Spleen (tissue), 11 donors: Measurements from ENCODE around the gene LTN1. TPM values are rescaled to one million over a fixed set of nuclear protein-coding genes. Genes with fewer than 3 reads are reported as not detected.

Source experiments
- DNase-seq: peaks from one replicate; pipeline ENCODE4 v3.0.0-alpha.2; 2020
- H3K27ac ChIP-seq, 8 donors: fragments of 200-600 bp; sonication (generic) in 7 of 8; 1 replicate in 4 of 8; 2 replicates in 4 of 8; pipeline versions ENCODE4 v1.5.0 to v1.8.0; 2016 to 2021; ENCODE audit warnings: inconsistent platforms in 4 of 8, mild to moderate bottlenecking in 4 of 8, moderate library complexity in 1 of 8
- H3K27me3 ChIP-seq, 7 donors: fragments of 200-600 bp; sonication (generic) in 6 of 7; replicated peaks in 1 of 7; 1 replicate in 4 of 7; 2 replicates in 3 of 7; pipeline versions ENCODE4 v1.5.0 to v1.8.0; 2016 to 2021; ENCODE audit warnings: inconsistent platforms in 3 of 7, mild to moderate bottlenecking in 1 of 7
- H3K36me3 ChIP-seq, 6 donors: fragments of 200-600 bp; sonication (generic) in 5 of 6; 1 replicate in 4 of 6; 2 replicates in 2 of 6; pipeline versions ENCODE4 v1.5.0 to v1.8.0; 2016 to 2021; ENCODE audit warnings: inconsistent platforms in 2 of 6
- H3K4me1 ChIP-seq, 6 donors: fragments of 200-600 bp; sonication (generic) in 5 of 6; 1 replicate in 3 of 6; 2 replicates in 3 of 6; pipeline versions ENCODE4 v1.5.0 to v1.8.0; 2016 to 2021; ENCODE audit warnings: inconsistent platforms in 3 of 6
- H3K4me3 ChIP-seq, 8 donors: fragments of 200-600 bp; sonication (generic) in 7 of 8; 1 replicate in 4 of 8; 2 replicates in 4 of 8; pipeline versions ENCODE4 v1.5.0 to v1.8.0; 2016 to 2021; ENCODE audit warnings: inconsistent platforms in 4 of 8, mild to moderate bottlenecking in 4 of 8, moderate library complexity in 2 of 8
- H3K9me3 ChIP-seq, 8 donors: fragments of 200-600 bp; sonication (generic) in 7 of 8; 1 replicate in 4 of 8; 2 replicates in 4 of 8; pipeline versions ENCODE4 v1.5.0 to v1.8.0; 2016 to 2021; ENCODE audit warnings: inconsistent platforms in 4 of 8
- POLR2A ChIP-seq, 3 donors: fragments of 450-650 bp; IDR thresholded peaks; one replicate each; pipeline ENCODE4 v1.5.1; 2017; ENCODE audit warnings: antibody characterized with exemption in 3 of 3, mild to moderate bottlenecking in 1 of 3
- POLR2AphosphoS5 ChIP-seq, 3 donors: sonication (generic); formaldehyde crosslinking; IDR thresholded peaks; one replicate each; pipeline ENCODE4 v1.5.1; 2017; ENCODE audit warnings: antibody characterized with exemption in 3 of 3
- WGBS, 5 donors: extraction: QIAGEN DNeasy Blood & Tissue Kit in 3 of 5; methylation state at CpG; one replicate each; pipeline versions ENCODE4 v1.1.5 to v1.1.7; 2013 to 2018; 5-methylcytosine and 5-hydroxymethylcytosine counted together
- intact Hi-C: fragments of 100-400 bp; cut with DNase I; formaldehyde crosslinking; loops from one replicate; pipeline ENCODE4 v1.15.0; 2023; ENCODE audit warnings: low total_unique reads
- polyA plus RNA-seq, 3 donors: library from polyadenylated mRNA; stranded (reverse); fragments of 200-250 nt; gene quantifications; one replicate each; pipeline ENCODE4 v1.2.1, GENCODE V29; 2013
- total RNA-seq, 7 donors: library from RNA; depleted of rRNA in 3 of 7; stranded (reverse); fragments of >200 nt in 3 of 7; fragmentation: NEBNext Ultra II Directional in 4 of 7; extraction: Animal tissue kit (Norgen Biotek cat#: 25700) in 4 of 7; gene quantifications; one replicate each; pipeline versions ENCODE4 v1.1.0 to v1.2.1, GENCODE V29; 2016 to 2021
- TF ChIP-seq, protein P1 (sequence below), 11 experiments: fragments of 200-600 bp in 7 of 11; fragments of 450-650 bp in 4 of 11; sonication (generic) in 4 of 11; IDR thresholded peaks in 8 of 11; conservative IDR thresholded peaks in 3 of 11; 1 replicate in 7 of 11; 2 replicates in 4 of 11; pipeline versions ENCODE4 v1.4.0 to v1.8.0; 2016 to 2021; ENCODE audit warnings: antibody characterized with exemption in 11 of 11, inconsistent platforms in 4 of 11, mild to moderate bottlenecking in 1 of 11
- donor health status: healthy with polysubstance abuse.
- donor health status: DM: no; HTN: no; CAD: no; lungs with moderate emphysema.
- donor health status: DM: no; HTN: no; CAD: no.
- donor health status: Bipolar disorder and iron deficiency.
- donor health status: healthy.
- donor health status: DM: no; HTN: no; CAD: no.
- donor health status: DM: yes; HTN: yes; CAD: no.

LTN1 gene
- total and polyA plus RNA-seq, 10 donors: 4.6 to 37.3 (median 28.7) TPM

GRCh38 chr21:28884976-28885852 is 107.5 kb downstream of the LTN1 start:
- WGBS, 5 donors: 5% methylated on average over 47 of the region's 47 CpGs
- Histone ChIP-seq H3K27ac (peak overlapping the region; percentile 85 to 97 (median 94)), H3K4me3 (peak overlapping the region; percentile 39 to 76 (median 52)), H3K4me1 (peaks cover 10 to 26% (median 19%) of the 10 kb centered on the region in 6 donors), H3K27me3 (no peaks in the 10 kb centered on the region), H3K9me3 (peaks cover 0 to 4% (median 0%) of the 10 kb centered on the region in 8 donors), H3K36me3 (peaks cover 0 to 23% (median 12%) of the 10 kb centered on the region in 6 donors)
- intact Hi-C loops: no loop called here
- DNase-seq: peak; percentile 98
- TF ChIP-seq POLR2AphosphoS5 (IDR thresholded peaks at IDR 0.05): peak; percentile 98 to 99 (median 98)
- TF ChIP-seq, protein P1, sequence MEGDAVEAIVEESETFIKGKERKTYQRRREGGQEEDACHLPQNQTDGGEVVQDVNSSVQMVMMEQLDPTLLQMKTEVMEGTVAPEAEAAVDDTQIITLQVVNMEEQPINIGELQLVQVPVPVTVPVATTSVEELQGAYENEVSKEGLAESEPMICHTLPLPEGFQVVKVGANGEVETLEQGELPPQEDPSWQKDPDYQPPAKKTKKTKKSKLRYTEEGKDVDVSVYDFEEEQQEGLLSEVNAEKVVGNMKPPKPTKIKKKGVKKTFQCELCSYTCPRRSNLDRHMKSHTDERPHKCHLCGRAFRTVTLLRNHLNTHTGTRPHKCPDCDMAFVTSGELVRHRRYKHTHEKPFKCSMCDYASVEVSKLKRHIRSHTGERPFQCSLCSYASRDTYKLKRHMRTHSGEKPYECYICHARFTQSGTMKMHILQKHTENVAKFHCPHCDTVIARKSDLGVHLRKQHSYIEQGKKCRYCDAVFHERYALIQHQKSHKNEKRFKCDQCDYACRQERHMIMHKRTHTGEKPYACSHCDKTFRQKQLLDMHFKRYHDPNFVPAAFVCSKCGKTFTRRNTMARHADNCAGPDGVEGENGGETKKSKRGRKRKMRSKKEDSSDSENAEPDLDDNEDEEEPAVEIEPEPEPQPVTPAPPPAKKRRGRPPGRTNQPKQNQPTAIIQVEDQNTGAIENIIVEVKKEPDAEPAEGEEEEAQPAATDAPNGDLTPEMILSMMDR (IDR thresholded peaks at IDR 0.05 in 8 of 11, conservative IDR thresholded peaks at IDR 0.05 in 3 of 11): peak in 1 of 11 experiments; percentile 21
- TF ChIP-seq POLR2A (IDR thresholded peaks at IDR 0.05): peak in 2 of 3 donors; percentile 40 to 50

DNA sequence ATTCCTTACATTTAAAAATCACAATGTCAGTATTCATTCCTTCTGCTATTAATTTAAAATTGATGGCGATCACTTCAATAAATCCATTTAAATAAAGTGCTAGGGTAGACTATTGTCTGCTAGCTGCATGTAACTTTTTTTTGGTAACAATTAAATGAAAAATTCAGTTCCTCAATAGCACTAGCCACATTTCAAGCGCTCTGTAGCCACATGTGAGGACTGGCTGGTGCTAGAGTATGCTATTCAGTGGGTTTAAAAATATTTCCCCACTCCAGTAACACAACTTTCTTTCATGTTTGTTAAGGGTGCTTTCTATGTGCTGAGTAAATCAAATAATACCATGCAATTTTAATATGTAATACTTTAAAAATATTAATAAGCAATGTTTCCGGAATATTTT is 108.2 kb downstream of the LTN1 start:
- WGBS, 5 donors: 26 to 35% (median 31%) methylated on average over 3 of the region's 3 CpGs
- Histone ChIP-seq H3K4me3 (peak overlapping the region; percentile 39 to 76 (median 52)), H3K9me3 (peaks cover 0 to 4% (median 0%) of the 10 kb centered on the region in 8 donors), H3K27ac (peak overlapping the region; percentile 85 to 97 (median 94)), H3K4me1 (peaks cover 10 to 26% (median 19%) of the 10 kb centered on the region in 6 donors), H3K36me3 (peaks cover 0 to 31% (median 15%) of the 10 kb centered on the region in 6 donors), H3K27me3 (no peaks in the 10 kb centered on the region)
- no peak for DNase-seq
- TF ChIP-seq, protein P1 (IDR thresholded peaks at IDR 0.05 in 8 of 11, conservative IDR thresholded peaks at IDR 0.05 in 3 of 11): no peak
- TF ChIP-seq POLR2A (IDR thresholded peaks at IDR 0.05) (no peak), POLR2AphosphoS5 (IDR thresholded peaks at IDR 0.05) (no peak)
- intact Hi-C loops: no loop called here

- no peaks in the 10 kb centered on the region for H3K27me3 ChIP-seq
- no peak for DNase-seq
- H3K4me1 ChIP-seq: peaks cover 10 to 26% (median 19%) of the 10 kb centered on the region in 6 donors
- H3K36me3 ChIP-seq: peaks cover 0 to 36% (median 20%) of the 10 kb centered on the region in 6 donors
- intact Hi-C loops: no loop called here
- H3K27ac ChIP-seq: peak overlapping the region in 4 of 8 donors; percentile 93 to 97 (median 94)
- H3K9me3 ChIP-seq: peaks cover 0 to 4% (median 0%) of the 10 kb centered on the region in 8 donors
- TF ChIP-seq POLR2AphosphoS5 (IDR thresholded peaks at IDR 0.05) (no peak), POLR2A (IDR thresholded peaks at IDR 0.05) (no peak)
- TF ChIP-seq, protein P1 (IDR thresholded peaks at IDR 0.05 in 8 of 11, conservative IDR thresholded peaks at IDR 0.05 in 3 of 11): no peak
- peak overlapping the region in 4 of 8 donors; percentile 45 to 76 (median 52) for H3K4me3 ChIP-seq
Measured at GRCh38 chr21:28883931-28884330, 108.7 kb downstream of the LTN1 start.

DNA sequence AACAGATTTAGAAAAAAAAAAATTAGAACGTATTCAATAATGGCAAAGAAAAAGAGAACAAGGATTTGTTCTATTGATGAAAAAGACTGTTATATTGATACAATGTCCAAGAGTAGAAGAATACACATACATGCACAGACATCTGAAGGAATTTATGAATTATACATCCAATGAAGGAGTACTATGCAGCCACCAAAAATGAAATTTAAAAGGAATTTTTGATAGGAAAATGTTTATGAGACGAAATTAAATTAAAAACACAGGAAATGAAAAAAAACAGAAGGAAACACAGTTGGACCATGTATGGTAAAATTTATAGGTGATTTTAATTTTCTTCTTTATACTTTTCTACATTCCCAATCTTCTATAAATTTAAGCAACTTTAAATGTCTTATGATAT is 110.3 kb downstream of the LTN1 start:
- intact Hi-C loops: no loop called here
- Histone ChIP-seq H3K36me3 (peaks cover 0 to 49% (median 21%) of the 10 kb centered on the region in 6 donors), H3K27ac (no peak overlapping the region), H3K9me3 (peaks cover 0 to 4% (median 0%) of the 10 kb centered on the region in 8 donors), H3K4me1 (peaks cover 10 to 26% (median 19%) of the 10 kb centered on the region in 6 donors), H3K4me3 (no peak overlapping the region), H3K27me3 (no peaks in the 10 kb centered on the region)
- TF ChIP-seq POLR2AphosphoS5 (IDR thresholded peaks at IDR 0.05) (no peak), POLR2A (IDR thresholded peaks at IDR 0.05) (no peak)
- TF ChIP-seq, protein P1 (IDR thresholded peaks at IDR 0.05 in 8 of 11, conservative IDR thresholded peaks at IDR 0.05 in 3 of 11): no peak
- WGBS, 5 donors: 47 to 78% (median 50%) methylated on average over 2 of the region's 2 CpGs
- DNase-seq: no peak
